Esophagus squamous epithelium (tissue), 5 donors: ENCODE data around the gene ZNF451. TPM values are rescaled to one million over a fixed set of nuclear protein-coding genes. Genes with fewer than 3 reads are reported as not detected.
"Not testable (repeated sequence)": the region's sequence is repeated elsewhere in the genome, so short reads cannot be mapped to it uniquely, and the experiment has no call there.

Experiments
- DNase-seq: peaks from one replicate; lab custom pipeline; 2025; lab: John Stamatoyannopoulos, UW
- H3K27ac ChIP-seq, 4 donors: fragments of 200-600 bp; sonication (generic); one replicate each; pipeline ENCODE4 v1.5.1; 2016 to 2019; ENCODE audit warnings: mild to moderate bottlenecking in 1 of 4
- H3K27me3 ChIP-seq, 4 donors: fragments of 200-600 bp; sonication (generic); 1 replicate in 3 of 4; 2 replicates in 1 of 4; pipeline versions ENCODE4 v1.5.1 to v1.6.0; 2017 to 2021; ENCODE audit warnings: antibody characterized with exemption in 1 of 4
- H3K36me3 ChIP-seq, 3 donors: fragments of 200-600 bp; sonication (generic); one replicate each; pipeline ENCODE4 v1.5.1; 2016 to 2019
- H3K4me1 ChIP-seq, 3 donors: fragments of 200-600 bp; sonication (generic); one replicate each; pipeline ENCODE4 v1.5.1; 2017 to 2019
- H3K4me3 ChIP-seq, 4 donors: fragments of 200-600 bp; sonication (generic); 1 replicate in 3 of 4; 2 replicates in 1 of 4; pipeline ENCODE4 v1.5.1; 2016 to 2019; ENCODE audit warnings: mild to moderate bottlenecking in 2 of 4, moderate library complexity in 1 of 4
- H3K9me3 ChIP-seq, 3 donors: fragments of 200-600 bp; sonication (generic); one replicate each; pipeline ENCODE4 v1.5.1; 2016 to 2019
- POLR2A ChIP-seq, 4 donors: fragments of 450-650 bp; IDR thresholded peaks; one replicate each; pipeline ENCODE4 v1.6.1; 2017; ENCODE audit warnings: antibody characterized with exemption in 4 of 4, mild to moderate bottlenecking in 4 of 4, moderate library complexity in 3 of 4
- WGBS, 2 donors: methylation state at CpG; one replicate each; pipeline ENCODE4 v1.1.5; 2018; 5-methylcytosine and 5-hydroxymethylcytosine counted together
- intact Hi-C: fragments of 100-400 bp; cut with DNase I; formaldehyde crosslinking; loops from one replicate; pipeline ENCODE4 v1.15.0; 2022
- total RNA-seq, 4 donors: library from RNA; depleted of rRNA; stranded (reverse); fragments of >200 nt; gene quantifications; one replicate each; pipeline ENCODE4 v1.1.0, GENCODE V29; 2016
- TF ChIP-seq, protein P1 (sequence below), 6 experiments: fragments of 450-650 bp in 4 of 6; fragments of 200-600 bp in 2 of 6; sonication (generic) in 2 of 6; IDR thresholded peaks; one replicate each; pipeline ENCODE4 v1.5.1; 2016 to 2019; ENCODE audit warnings: antibody characterized with exemption in 6 of 6, mild to moderate bottlenecking in 4 of 6, moderate library complexity in 4 of 6
- donor health status: DM: yes; HTN: yes; CAD: no.

Gene ZNF451, protein sequence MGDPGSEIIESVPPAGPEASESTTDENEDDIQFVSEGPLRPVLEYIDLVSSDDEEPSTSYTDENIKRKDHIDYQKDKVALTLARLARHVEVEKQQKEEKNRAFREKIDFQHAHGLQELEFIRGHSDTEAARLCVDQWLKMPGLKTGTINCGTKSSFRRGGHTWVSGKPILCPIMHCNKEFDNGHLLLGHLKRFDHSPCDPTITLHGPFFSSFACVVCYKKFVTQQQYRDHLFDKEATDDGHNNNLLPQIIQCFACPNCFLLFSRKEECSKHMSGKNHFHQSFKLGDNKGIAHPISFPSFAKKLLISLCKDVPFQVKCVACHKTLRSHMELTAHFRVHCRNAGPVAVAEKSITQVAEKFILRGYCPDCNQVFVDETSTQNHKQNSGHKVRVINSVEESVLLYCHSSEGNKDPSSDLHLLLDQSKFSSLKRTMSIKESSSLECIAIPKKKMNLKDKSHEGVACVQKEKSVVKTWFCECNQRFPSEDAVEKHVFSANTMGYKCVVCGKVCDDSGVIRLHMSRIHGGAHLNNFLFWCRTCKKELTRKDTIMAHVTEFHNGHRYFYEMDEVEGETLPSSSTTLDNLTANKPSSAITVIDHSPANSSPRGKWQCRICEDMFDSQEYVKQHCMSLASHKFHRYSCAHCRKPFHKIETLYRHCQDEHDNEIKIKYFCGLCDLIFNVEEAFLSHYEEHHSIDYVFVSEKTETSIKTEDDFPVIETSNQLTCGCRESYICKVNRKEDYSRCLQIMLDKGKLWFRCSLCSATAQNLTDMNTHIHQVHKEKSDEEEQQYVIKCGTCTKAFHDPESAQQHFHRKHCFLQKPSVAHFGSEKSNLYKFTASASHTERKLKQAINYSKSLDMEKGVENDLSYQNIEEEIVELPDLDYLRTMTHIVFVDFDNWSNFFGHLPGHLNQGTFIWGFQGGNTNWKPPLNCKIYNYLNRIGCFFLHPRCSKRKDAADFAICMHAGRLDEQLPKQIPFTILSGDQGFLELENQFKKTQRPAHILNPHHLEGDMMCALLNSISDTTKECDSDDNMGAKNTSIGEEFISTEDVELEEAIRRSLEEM
- total RNA-seq, result 10 to 100 TPM; 21.5 to 52.5 (median 29.5) TPM

DNA sequence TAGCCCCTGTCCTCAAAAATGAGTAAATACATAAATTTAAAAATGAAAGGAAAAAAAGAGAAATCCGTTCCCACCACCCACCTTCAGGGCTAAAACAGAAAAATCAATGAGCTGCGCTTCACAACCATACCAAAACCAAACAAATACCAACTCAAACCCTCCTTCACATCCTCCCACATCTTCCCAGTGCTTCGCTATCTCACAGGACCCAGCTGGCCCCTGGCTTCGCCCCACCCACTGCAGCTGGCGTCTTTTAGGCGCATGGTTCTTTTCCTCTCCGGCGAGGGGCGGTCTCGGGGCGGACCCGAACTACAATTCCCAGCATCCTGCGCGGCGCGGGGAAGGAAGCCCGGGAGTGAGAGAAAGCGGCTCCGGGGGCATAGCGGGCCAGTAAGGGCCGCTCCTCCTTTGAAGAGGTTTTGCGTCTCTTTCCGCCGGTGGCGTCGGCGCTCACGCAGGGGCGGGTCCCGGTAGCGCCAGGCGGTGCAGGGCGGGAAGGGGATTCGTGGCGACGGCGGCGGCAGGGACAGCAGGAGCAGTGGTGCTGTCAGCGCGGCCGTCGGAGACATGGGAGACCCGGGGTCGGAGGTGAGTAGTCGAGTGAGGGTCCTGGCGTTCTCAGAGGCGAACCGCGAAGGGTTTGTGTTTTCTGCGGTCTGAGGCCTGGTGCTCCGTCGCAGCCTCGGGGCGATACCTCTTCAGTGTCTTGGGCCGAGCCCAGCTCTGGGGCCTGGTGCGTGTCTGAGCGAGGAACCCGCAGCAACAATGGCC is at the start of gene ZNF451:
ZNF451 (plus strand) TSS at position 502 of the 771 bp plus-strand sequence; CDS start at position 568, 66 bp downstream.
- H3K36me3 ChIP-seq, result peaks cover 0 to 5% (median 0%) of the 10 kb centered on the region in 3 donors
- no peaks in the 10 kb centered on the region for H3K9me3 ChIP-seq
- peak; percentile 90 for DNase-seq
- 0 to 2% methylated on average over 5 to 12 of the region's 58 CpGs for WGBS, 2 donors
- TF ChIP-seq POLR2A (IDR thresholded peaks at IDR 0.05), result peak in 3 of 4 donors; percentile 87 to 92 (median 87)
- TF ChIP-seq, protein P1, sequence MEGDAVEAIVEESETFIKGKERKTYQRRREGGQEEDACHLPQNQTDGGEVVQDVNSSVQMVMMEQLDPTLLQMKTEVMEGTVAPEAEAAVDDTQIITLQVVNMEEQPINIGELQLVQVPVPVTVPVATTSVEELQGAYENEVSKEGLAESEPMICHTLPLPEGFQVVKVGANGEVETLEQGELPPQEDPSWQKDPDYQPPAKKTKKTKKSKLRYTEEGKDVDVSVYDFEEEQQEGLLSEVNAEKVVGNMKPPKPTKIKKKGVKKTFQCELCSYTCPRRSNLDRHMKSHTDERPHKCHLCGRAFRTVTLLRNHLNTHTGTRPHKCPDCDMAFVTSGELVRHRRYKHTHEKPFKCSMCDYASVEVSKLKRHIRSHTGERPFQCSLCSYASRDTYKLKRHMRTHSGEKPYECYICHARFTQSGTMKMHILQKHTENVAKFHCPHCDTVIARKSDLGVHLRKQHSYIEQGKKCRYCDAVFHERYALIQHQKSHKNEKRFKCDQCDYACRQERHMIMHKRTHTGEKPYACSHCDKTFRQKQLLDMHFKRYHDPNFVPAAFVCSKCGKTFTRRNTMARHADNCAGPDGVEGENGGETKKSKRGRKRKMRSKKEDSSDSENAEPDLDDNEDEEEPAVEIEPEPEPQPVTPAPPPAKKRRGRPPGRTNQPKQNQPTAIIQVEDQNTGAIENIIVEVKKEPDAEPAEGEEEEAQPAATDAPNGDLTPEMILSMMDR (IDR thresholded peaks at IDR 0.05), result peak in 1 of 6 experiments; percentile 36
- H3K27me3 ChIP-seq, result no peaks in the 10 kb centered on the region
- peak within 1 kb of the TSS; percentile 84 to 90 (median 87) for H3K27ac ChIP-seq
- H3K4me3 ChIP-seq, result peak within 1 kb of the TSS; percentile 45 to 68 (median 60)
- H3K4me1 ChIP-seq, result peaks cover 0 to 42% (median 10%) of the 10 kb centered on the region in 3 donors
- intact Hi-C loops, result no loop called here

DNA sequence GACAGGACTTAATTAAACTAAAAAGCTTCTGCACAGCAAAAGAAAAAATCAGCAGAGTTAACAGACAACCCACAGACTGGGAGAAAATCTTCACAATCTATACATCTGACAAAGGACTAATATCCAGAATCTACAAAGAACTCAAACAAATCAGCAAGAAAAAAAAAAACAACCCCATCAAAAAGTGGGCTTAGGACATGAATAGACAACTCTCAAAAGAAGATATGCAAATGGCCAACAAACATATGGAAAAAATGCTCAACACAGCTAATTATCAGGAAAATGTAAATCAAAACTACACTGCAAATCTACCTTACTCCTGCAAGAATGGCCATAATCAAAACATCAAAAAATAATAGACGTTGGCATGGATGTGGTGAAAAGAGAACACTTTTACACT is 45.9 kb upstream of the ZNF451 start:
- DNase-seq, H3K4me3 ChIP-seq, H3K27ac ChIP-seq, H3K36me3 ChIP-seq, intact Hi-C loops, H3K9me3 ChIP-seq: not testable (repeated sequence)
- Histone ChIP-seq H3K27me3 (peaks cover 0 to 34% (median 0%) of the 10 kb centered on the region in 4 donors), H3K4me1 (peaks cover 0 to 14% (median 0%) of the 10 kb centered on the region in 3 donors)
- 67 to 79% methylated on average over 1 of the region's 1 CpG for WGBS, 2 donors

DNA sequence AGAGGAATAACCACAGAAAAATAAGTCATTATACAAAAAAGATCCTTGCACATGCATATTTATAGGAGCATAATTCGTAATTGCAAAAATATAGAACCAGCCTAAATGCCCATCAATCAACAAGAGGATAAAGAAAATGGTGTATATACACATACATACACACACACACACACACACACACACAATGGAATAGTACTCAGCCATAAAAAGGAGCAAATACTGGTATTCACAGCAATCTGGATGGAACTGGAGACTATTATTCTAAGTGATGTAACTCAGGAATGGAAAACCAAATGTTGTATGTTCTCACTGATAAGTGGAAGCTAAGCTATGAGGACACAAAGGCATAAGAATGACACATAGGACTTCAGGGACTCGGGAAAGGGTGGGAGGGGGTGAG is 45.4 kb upstream of the ZNF451 start:
- H3K27me3 ChIP-seq, result peaks cover 0 to 32% (median 0%) of the 10 kb centered on the region in 4 donors
- H3K4me1 ChIP-seq, result peaks cover 0 to 17% (median 0%) of the 10 kb centered on the region in 3 donors
- 91 to 97% methylated on average over 2 of the region's 2 CpGs for WGBS, 2 donors
- H3K9me3 ChIP-seq, result no peaks in the 10 kb centered on the region
- no peak overlapping the region for H3K4me3 ChIP-seq
- intact Hi-C loops, result no loop called here
- no peak for TF ChIP-seq POLR2A (IDR thresholded peaks at IDR 0.05)
- TF ChIP-seq, protein P1 (IDR thresholded peaks at IDR 0.05), result no peak
- DNase-seq, result no peak
- no peaks in the 10 kb centered on the region for H3K36me3 ChIP-seq
- H3K27ac ChIP-seq, result no peak overlapping the region

DNA sequence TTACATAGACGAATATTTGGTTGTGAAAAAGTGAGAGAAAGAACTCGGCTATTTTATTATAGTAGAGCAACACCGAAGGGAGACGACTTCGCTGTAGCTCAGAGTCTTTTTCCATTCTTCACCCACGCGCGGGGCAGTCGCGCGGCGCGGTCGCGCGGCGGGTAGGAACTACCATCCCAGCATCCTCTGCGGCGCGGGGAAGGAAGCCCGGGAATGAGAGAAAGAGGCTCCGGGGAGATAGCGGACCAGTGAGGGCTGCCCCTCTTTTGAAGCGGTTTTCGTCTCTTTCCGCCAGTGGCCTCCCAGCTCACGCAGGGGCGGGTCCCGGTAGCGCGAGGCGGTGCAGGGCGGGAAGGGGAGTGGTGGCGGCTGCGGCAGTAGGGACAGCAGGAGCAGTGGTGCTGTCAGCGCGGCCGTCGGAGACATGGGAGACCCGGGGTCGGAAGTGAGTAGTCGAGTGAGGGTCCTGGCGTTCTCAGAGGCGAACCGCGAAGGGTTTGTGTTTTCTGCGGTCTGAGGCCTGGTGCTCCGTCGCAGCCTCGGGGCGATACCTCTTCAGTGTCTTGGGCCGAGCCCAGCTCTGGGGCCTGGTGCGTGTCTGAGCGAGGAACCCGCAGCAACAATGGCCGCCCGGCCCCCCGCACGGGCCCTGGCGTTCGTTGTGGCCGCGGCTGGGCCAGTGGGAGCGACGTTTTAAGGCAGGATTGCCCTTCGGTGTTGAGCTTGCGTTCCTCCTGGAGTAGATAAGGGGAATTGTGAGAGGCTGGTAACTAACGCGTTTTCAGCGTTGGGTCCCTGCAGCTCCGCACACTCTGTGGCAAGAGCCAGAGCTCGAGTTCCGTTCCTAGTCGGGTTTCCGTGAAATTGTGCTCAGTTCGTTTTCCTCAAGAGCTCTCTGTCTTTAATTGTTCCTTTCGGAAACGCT is 43.4 kb upstream of the ZNF451 start, which contains the start of gene KIAA1586:
KIAA1586 (plus strand) TSS at position 362 of the 925 bp plus-strand sequence; CDS start at position 425, 63 bp downstream.
- H3K9me3 ChIP-seq, intact Hi-C loops: not testable (repeated sequence)
- peaks cover 0 to 17% (median 0%) of the 10 kb centered on the region in 3 donors for H3K4me1 ChIP-seq
- WGBS, 2 donors, result 0 to 1% methylated on average over 22 to 24 of the region's 78 CpGs
- peaks cover 0 to 11% (median 9%) of the 10 kb centered on the region in 3 donors for H3K36me3 ChIP-seq
- H3K4me3 ChIP-seq, result peak within 1 kb of the TSS; percentile 45 to 73 (median 52)
- TF ChIP-seq POLR2A (IDR thresholded peaks at IDR 0.05), result peak in 2 of 4 donors; percentile 70 to 72
- peak; percentile 28 for DNase-seq
- peak within 1 kb of the TSS; percentile 49 to 83 (median 67) for H3K27ac ChIP-seq
- H3K27me3 ChIP-seq, result peaks cover 0 to 13% (median 0%) of the 10 kb centered on the region in 4 donors

DNA sequence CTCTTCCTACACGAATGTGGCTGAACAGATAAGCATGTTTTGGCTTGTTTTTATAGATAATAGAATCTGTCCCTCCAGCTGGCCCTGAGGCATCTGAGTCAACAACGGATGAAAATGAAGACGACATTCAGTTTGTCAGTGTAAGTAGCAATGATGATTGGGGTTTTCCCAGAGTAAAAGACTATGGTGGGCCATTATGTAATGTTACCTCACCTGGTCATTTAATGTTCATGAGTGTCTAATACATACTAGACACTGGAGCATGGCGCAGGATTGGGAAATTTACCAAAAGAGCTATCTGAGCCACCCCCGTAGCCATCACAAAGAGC is 42.8 kb upstream of the ZNF451 start:
- H3K36me3 ChIP-seq, result peaks cover 0 to 17% (median 9%) of the 10 kb centered on the region in 3 donors
- H3K27me3 ChIP-seq, intact Hi-C loops, H3K4me3 ChIP-seq, DNase-seq, H3K27ac ChIP-seq, H3K9me3 ChIP-seq: not testable (repeated sequence)
- no CpG with 5 or more reads among the region's 5 CpGs for WGBS, 2 donors
- H3K4me1 ChIP-seq, result peaks cover 0 to 17% (median 0%) of the 10 kb centered on the region in 3 donors

DNA sequence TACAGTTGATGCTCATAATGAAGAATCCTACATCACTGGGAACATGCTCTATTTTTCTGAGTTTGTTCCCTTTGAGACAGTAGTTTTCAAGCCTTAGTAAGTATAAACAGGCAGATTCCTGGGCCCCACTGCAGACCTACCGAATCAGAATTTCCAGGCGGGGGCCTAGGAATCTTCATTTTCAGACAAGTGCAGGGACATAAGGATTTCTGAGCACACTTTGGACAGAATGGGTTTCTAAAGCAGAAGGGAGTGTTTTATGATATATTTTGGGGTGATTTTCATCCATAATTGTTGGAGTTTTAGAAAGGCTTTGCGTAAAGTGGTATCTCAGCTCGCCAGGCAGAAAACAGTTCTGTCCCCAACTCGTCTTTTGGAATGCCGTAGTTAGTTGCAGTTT is 42.1 kb upstream of the ZNF451 start:
- H3K27me3 ChIP-seq, H3K9me3 ChIP-seq, intact Hi-C loops, H3K27ac ChIP-seq, DNase-seq, H3K4me3 ChIP-seq: not testable (repeated sequence)
- H3K4me1 ChIP-seq, result peaks cover 0 to 17% (median 0%) of the 10 kb centered on the region in 3 donors
- WGBS, 2 donors, result 88 to 94% methylated on average over 4 to 6 of the region's 6 CpGs
- H3K36me3 ChIP-seq, result peaks cover 0 to 23% (median 9%) of the 10 kb centered on the region in 3 donors
